HCT116 (cell line): ENCODE measurements around the gene PALM2AKAP2. TPM values are rescaled to one million over a fixed set of nuclear protein-coding genes. Genes with fewer than 3 reads are reported as not detected.

Experiments used
- ATAC-seq: fragments of 200-7000 bp; cut with Tn5 transposase; 2 replicates; pipeline ENCODE4 v1.9.1; 2020; ENCODE audit warnings: mild to moderate bottlenecking, moderate library complexity
- BruUV-seq: library from RNA; stranded (reverse); fragments of 400-500 nt; replicated peaks from 2 replicates; lab custom pipeline; 2021; lab: Mats Ljungman, UMichigan
- CTCF ChIA-PET: fragments of 300-600 bp; sonication (Branson Sonifier 250); formaldehyde crosslinking; loops from one replicate; lab custom pipeline; 2021; ENCODE audit warnings: antibody characterized with exemption; lab: Charles Lee
- POLR2A ChIA-PET: fragments of 300-600, 350-600 bp; sonication (Branson Sonifier 250); formaldehyde crosslinking; loops from one replicate; lab custom pipeline; 2021; ENCODE audit warnings: antibody characterized with exemption; lab: Charles Lee
- RAD21 ChIA-PET, 2 experiments: fragments of 300-600 bp; sonication (Branson Sonifier 250); formaldehyde crosslinking; loops; one replicate each; lab custom pipeline; 2023; ENCODE audit warnings: low total read pairs in 2 of 2; ENCODE audit not compliant: uncharacterized antibody in 2 of 2, unreplicated experiment in 2 of 2, low non-redundant PET in 1 of 2; lab: Charles Lee
- DNase-seq: peaks from one replicate; pipeline ENCODE4 v3.0.0-alpha.2; 2010; ENCODE audit warnings: low read depth, low spot score
- H2AFZ ChIP-seq: fragments of 200-600 bp; shearing (Covaris generic), sonication (generic); 2 replicates; pipeline ENCODE4 v1.6.1; 2017; ENCODE audit warnings: low read depth, mixed run types, mixed read lengths, antibody characterized with exemption, low read length; ENCODE audit not compliant: poor library complexity, severe bottlenecking
- H3K27ac ChIP-seq: 2 replicates; pipeline ENCODE4 v1.5.1; 2012; ENCODE audit warnings: low read depth, low read length
- H3K27me3 ChIP-seq: fragments of 200-600 bp; sonication (generic); 2 replicates; pipeline ENCODE4 v1.6.1; 2016; ENCODE audit warnings: mixed run types, low read length, mixed read lengths; ENCODE audit not compliant: insufficient read depth
- H3K36me3 ChIP-seq, 2 experiments: fragments of 200-500 bp in 1 of 2; fragments of 200-600 bp in 1 of 2; sonication (Bioruptor generic) in 1 of 2; sonication (generic) in 1 of 2; 2 replicates each; pipeline versions ENCODE4 v1.5.1 to v1.6.1; 2014 to 2016; ENCODE audit warnings: low read length in 2 of 2, inconsistent platforms in 1 of 2, mixed read lengths in 1 of 2, mixed run types in 1 of 2; ENCODE audit not compliant: insufficient read depth in 2 of 2, control insufficient read depth in 1 of 2
- H3K4me1 ChIP-seq, 2 experiments: fragments of 200-600 bp in 1 of 2; sonication (generic) in 1 of 2; 2 replicates each; pipeline versions ENCODE4 v1.5.1 to v1.6.1; 2012 to 2017; ENCODE audit warnings: low read length in 2 of 2, inconsistent platforms in 1 of 2, mild to moderate bottlenecking in 1 of 2, mixed read lengths in 1 of 2, mixed run types in 1 of 2, moderate library complexity in 1 of 2; ENCODE audit not compliant: insufficient read depth in 2 of 2, control insufficient read depth in 1 of 2
- H3K4me2 ChIP-seq: fragments of 200-600 bp; sonication (generic); 2 replicates; pipeline ENCODE4 v1.6.1; 2017; ENCODE audit warnings: mixed run types, low read length, mixed read lengths
- H3K4me3 ChIP-seq, 2 experiments: fragments of 200-600 bp in 1 of 2; sonication (generic) in 1 of 2; replicated peaks in 1 of 2; 2 replicates each; pipeline ENCODE4 v1.5.1; 2011 to 2016; ENCODE audit warnings: low read length in 2 of 2, control low read depth in 1 of 2, low read depth in 1 of 2, mild to moderate bottlenecking in 1 of 2, mixed read lengths in 1 of 2, mixed run types in 1 of 2
- H3K79me2 ChIP-seq: fragments of 200-600 bp; sonication (generic); 2 replicates; pipeline ENCODE4 v1.6.1; 2017; ENCODE audit warnings: mild to moderate bottlenecking, mixed run types, low read length, moderate library complexity, mixed read lengths; ENCODE audit not compliant: insufficient read depth
- H3K9ac ChIP-seq: fragments of 200-600 bp; sonication (generic); 2 replicates; pipeline ENCODE4 v1.6.1; 2016; ENCODE audit warnings: low read length, mixed read lengths
- H3K9me2 ChIP-seq: fragments of 200-600 bp; sonication (generic), shearing (Covaris generic); 2 replicates; pipeline ENCODE4 v1.6.1; 2017; ENCODE audit warnings: mixed run types, mild to moderate bottlenecking, moderate library complexity; ENCODE audit not compliant: insufficient read depth
- H3K9me3 ChIP-seq, 2 experiments: fragments of 200-500 bp in 1 of 2; fragments of 200-600 bp in 1 of 2; sonication (Bioruptor generic) in 1 of 2; sonication (generic) in 1 of 2; 2 replicates each; pipeline ENCODE4 v1.6.1; 2014 to 2017; ENCODE audit warnings: low read length in 2 of 2, mixed read lengths in 2 of 2, inconsistent platforms in 1 of 2, low read depth in 1 of 2, mild to moderate bottlenecking in 1 of 2, mixed run types in 1 of 2, moderate library complexity in 1 of 2; ENCODE audit not compliant: control insufficient read depth in 1 of 2, insufficient read depth in 1 of 2
- H4K20me1 ChIP-seq: fragments of 200-600 bp; sonication (generic), shearing (Covaris generic); 2 replicates; pipeline ENCODE4 v1.6.1; 2017; ENCODE audit warnings: mixed run types, mild to moderate bottlenecking, moderate library complexity; ENCODE audit not compliant: insufficient read depth
- CBX3 ChIP-seq: IDR thresholded peaks from 2 replicates; pipeline ENCODE4 v1.6.1; 2012; ENCODE audit warnings: low read depth
- MAX ChIP-seq: IDR thresholded peaks from 2 replicates; pipeline ENCODE4 v1.6.1; 2012
- REST ChIP-seq: IDR thresholded peaks from 2 replicates; pipeline ENCODE4 v1.6.1; 2012; ENCODE audit warnings: low read depth
- SIN3A ChIP-seq: IDR thresholded peaks from 2 replicates; pipeline ENCODE4 v1.6.1; 2012; ENCODE audit warnings: low read depth
- SP1 ChIP-seq: IDR thresholded peaks from 2 replicates; pipeline ENCODE4 v1.6.1; 2012; ENCODE audit warnings: low read depth
- SRF ChIP-seq: IDR thresholded peaks from 2 replicates; pipeline ENCODE4 v1.6.1; 2012; ENCODE audit warnings: low read depth
- intact Hi-C: fragments of 100-400 bp; cut with micrococcal nuclease; formaldehyde crosslinking; loops from 2 replicates; pipeline ENCODE4 v1.10.0; 2022
- total RNA-seq: library from RNA; stranded (reverse); gene quantifications from one replicate; pipeline ENCODE4 v1.2.1, GENCODE V29; 2021; ENCODE audit not compliant: unreplicated experiment

The PALM2AKAP2 gene
- total RNA-seq, 1 experiment from 2014 or later, result 0.34 TPM

GRCh38 chr9:109771087-109771486 is 8.9 kb upstream of the PALM2AKAP2 start:
- no peak overlapping the region for H3K27ac ChIP-seq
- DNase-seq (no peak), ATAC-seq (no peak)
- H3K4me2 ChIP-seq, result no peak overlapping the region
- no TSS peak for BruUV-seq
- H3K9me2 ChIP-seq, result no peaks in the 10 kb centered on the region
- H3K27me3 ChIP-seq, result peaks cover 62% of the 10 kb centered on the region
- no peaks in the 10 kb centered on the region for H4K20me1 ChIP-seq
- no peak overlapping the region for H3K4me3 ChIP-seq
- ChIA-PET CTCF (no interaction called here), POLR2A (no interaction called here), RAD21 (no interaction called here)
- no peak overlapping the region for H2AFZ ChIP-seq
- H3K79me2 ChIP-seq, result no peaks in the 10 kb centered on the region
- no peaks in the 10 kb centered on the region for H3K36me3 ChIP-seq
- no peak overlapping the region for H3K9ac ChIP-seq
- H3K4me1 ChIP-seq, result no peaks in the 10 kb centered on the region
- no peaks in the 10 kb centered on the region for H3K9me3 ChIP-seq
- no peak for TF ChIP-seq REST
- no peak for TF ChIP-seq SP1
- no peak for TF ChIP-seq MAX
- no peak for TF ChIP-seq SRF
- TF ChIP-seq SIN3A, result no peak
- TF ChIP-seq CBX3, result no peak
- intact Hi-C loops, result no loop called here
